Neural cell (in vitro differentiated cells): Measurements from ENCODE around the gene BRD3OS. TPM values are rescaled to one million over a fixed set of nuclear protein-coding genes. Genes with fewer than 3 reads are reported as not detected.

Experiments
- H2AFZ ChIP-seq: fragments of 200-600, 300-800 bp; sonication (generic), shearing (Covaris generic); 2 replicates; pipeline ENCODE4 v1.6.0; 2014; ENCODE audit warnings: low read depth, mild to moderate bottlenecking, antibody characterized with exemption, low read length, moderate library complexity
- H3F3A ChIP-seq: fragments of 200-600 bp; shearing (Covaris generic); 2 replicates; pipeline ENCODE4 v1.6.1; 2016; ENCODE audit warnings: mild to moderate bottlenecking, moderate library complexity, mixed read lengths, antibody characterized with exemption, low read length; ENCODE audit not compliant: insufficient read depth, poor library complexity, severe bottlenecking
- H3K27ac ChIP-seq: fragments of 200-600, 300-800 bp; sonication (generic), shearing (Covaris generic); 2 replicates; pipeline ENCODE4 v1.5.1; 2014; ENCODE audit warnings: mild to moderate bottlenecking, low read length, moderate library complexity
- H3K27me3 ChIP-seq: fragments of 300-800, 200-600 bp; sonication (generic), shearing (Covaris generic); 2 replicates; pipeline ENCODE4 v1.6.0; 2014; ENCODE audit warnings: mild to moderate bottlenecking, low read depth, low read length, moderate library complexity; ENCODE audit not compliant: insufficient read depth
- H3K36me3 ChIP-seq: fragments of 300-800, 200-600 bp; sonication (generic), shearing (Covaris generic); 2 replicates; pipeline ENCODE4 v1.5.1; 2014; ENCODE audit warnings: mild to moderate bottlenecking, antibody characterized with exemption, low read length, moderate library complexity; ENCODE audit not compliant: insufficient read depth
- H3K4me2 ChIP-seq: fragments of 300-800, 200-600 bp; sonication (generic), shearing (Covaris generic); 2 replicates; pipeline ENCODE4 v1.6.0; 2014; ENCODE audit warnings: mild to moderate bottlenecking, low read length
- H3K4me3 ChIP-seq: fragments of 300-800, 200-600 bp; sonication (generic), shearing (Covaris generic); 2 replicates; pipeline ENCODE4 v1.5.1; 2014; ENCODE audit warnings: mild to moderate bottlenecking, low read length, moderate library complexity
- H3K79me2 ChIP-seq: fragments of 200-600 bp; shearing (Covaris generic); replicated peaks from 2 replicates; pipeline ENCODE4 v1.6.0; 2014; ENCODE audit warnings: mild to moderate bottlenecking, low read length, moderate library complexity; ENCODE audit not compliant: insufficient read depth
- H3K9ac ChIP-seq: fragments of 300-800, 200-600 bp; sonication (generic), shearing (Covaris generic); 2 replicates; pipeline ENCODE4 v1.6.1; 2016; ENCODE audit warnings: mild to moderate bottlenecking, low read length, mixed read lengths
- H3K9me2 ChIP-seq: fragments of 200-600 bp; shearing (Covaris generic); 2 replicates; pipeline ENCODE4 v1.6.1; 2016; ENCODE audit warnings: mild to moderate bottlenecking, low read length, mixed read lengths; ENCODE audit not compliant: insufficient read depth
- H3K9me3 ChIP-seq: fragments of 200-600, 300-800 bp; sonication (generic), shearing (Covaris generic); 2 replicates; pipeline ENCODE4 v1.6.1; 2016; ENCODE audit warnings: mild to moderate bottlenecking, mixed run types, low read length, moderate library complexity, mixed read lengths
- H4K20me1 ChIP-seq: fragments of 200-600 bp; shearing (Covaris generic); 2 replicates; pipeline ENCODE4 v1.6.1; 2016; ENCODE audit warnings: mild to moderate bottlenecking, mixed run types; ENCODE audit not compliant: insufficient read depth
- EP300 ChIP-seq: fragments of 450-650 bp; conservative IDR thresholded peaks from 2 replicates; pipeline ENCODE4 v1.6.1; 2014; ENCODE audit warnings: antibody characterized with exemption, mild to moderate bottlenecking, moderate library complexity; ENCODE audit not compliant: poor library complexity, severe bottlenecking
- EZH2 ChIP-seq: fragments of 200-600, 300-800 bp; shearing (Covaris generic), sonication (generic); IDR thresholded peaks from 2 replicates; pipeline ENCODE4 v1.6.1; 2014; ENCODE audit warnings: antibody characterized with exemption, low read length, borderline replicate concordance, mild to moderate bottlenecking; ENCODE audit not compliant: insufficient read depth, poor library complexity, severe bottlenecking
- MXI1 ChIP-seq: fragments of 450-650 bp; conservative IDR thresholded peaks from 2 replicates; pipeline ENCODE4 v1.6.1; 2014; ENCODE audit warnings: antibody characterized with exemption, mild to moderate bottlenecking; ENCODE audit not compliant: poor library complexity, severe bottlenecking
- POLR2AphosphoS5 ChIP-seq: IDR thresholded peaks from 2 replicates; pipeline ENCODE4 v1.6.1; 2012
- RAD21 ChIP-seq: fragments of 450-650 bp; conservative IDR thresholded peaks from 2 replicates; pipeline ENCODE4 v1.6.1; 2014; ENCODE audit warnings: antibody characterized with exemption, mild to moderate bottlenecking, moderate library complexity
- SMC3 ChIP-seq: fragments of 450-650 bp; conservative IDR thresholded peaks from 2 replicates; pipeline ENCODE4 v1.6.1; 2014; ENCODE audit warnings: antibody characterized with exemption, mild to moderate bottlenecking, moderate library complexity; ENCODE audit not compliant: poor library complexity
- TAF1 ChIP-seq: IDR thresholded peaks from 2 replicates; pipeline ENCODE4 v1.6.1; 2012; ENCODE audit warnings: low read depth
- polyA plus RNA-seq: library from polyadenylated mRNA; depleted of rRNA; stranded (reverse); fragments of >200 nt; gene quantifications from 2 replicates; pipeline ENCODE4 v1.2.3, GENCODE V29; 2014
- TF ChIP-seq, protein P1 (sequence below): IDR thresholded peaks from 2 replicates; pipeline ENCODE4 v1.6.1; 2012; ENCODE audit warnings: borderline replicate concordance
- TF ChIP-seq, protein P2 (sequence below): fragments of 450-650 bp; IDR thresholded peaks from 2 replicates; pipeline ENCODE4 v1.5.1; 2014; ENCODE audit warnings: antibody characterized with exemption, mild to moderate bottlenecking, moderate library complexity; ENCODE audit not compliant: poor library complexity, severe bottlenecking

Gene BRD3OS
- polyA plus RNA-seq, 1 donor from 2014 or later, result 49.5 TPM

DNA sequence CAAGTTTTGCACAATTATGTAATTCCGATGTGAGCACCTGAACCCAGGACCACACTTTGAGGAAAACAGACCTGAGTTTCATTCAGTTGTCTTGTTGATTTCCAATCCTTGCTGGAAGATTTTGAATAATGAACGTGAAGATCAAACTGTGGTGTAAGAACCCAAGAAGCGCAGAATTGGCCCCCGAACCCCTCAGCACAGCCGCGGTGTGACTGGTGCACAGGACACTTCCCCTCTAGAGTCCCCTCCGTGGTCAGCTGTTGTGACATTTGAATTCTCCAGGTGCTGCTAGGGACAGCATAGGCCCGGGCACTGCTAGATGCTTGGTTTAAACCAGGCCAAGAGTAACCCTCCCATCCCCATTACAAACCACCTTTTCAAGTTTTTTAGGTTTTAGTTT lies 1.7 kb downstream of the BRD3OS start:
- Histone ChIP-seq H3K9me3 (no peaks in the 10 kb centered on the region), H3K4me2 (no peak overlapping the region), H3K9ac (no peak overlapping the region), H3K79me2 (peaks cover 12% of the 10 kb centered on the region), H3K36me3 (no peaks in the 10 kb centered on the region), H3K27ac (no peak overlapping the region), H3K4me3 (peak overlapping the region; percentile 89), H3F3A (no peaks in the 10 kb centered on the region), H3K27me3 (no peaks in the 10 kb centered on the region), H4K20me1 (no peaks in the 10 kb centered on the region), H3K9me2 (no peaks in the 10 kb centered on the region), H2AFZ (no peak overlapping the region)
- TF ChIP-seq EZH2, result no peak
- TF ChIP-seq, protein P1, sequence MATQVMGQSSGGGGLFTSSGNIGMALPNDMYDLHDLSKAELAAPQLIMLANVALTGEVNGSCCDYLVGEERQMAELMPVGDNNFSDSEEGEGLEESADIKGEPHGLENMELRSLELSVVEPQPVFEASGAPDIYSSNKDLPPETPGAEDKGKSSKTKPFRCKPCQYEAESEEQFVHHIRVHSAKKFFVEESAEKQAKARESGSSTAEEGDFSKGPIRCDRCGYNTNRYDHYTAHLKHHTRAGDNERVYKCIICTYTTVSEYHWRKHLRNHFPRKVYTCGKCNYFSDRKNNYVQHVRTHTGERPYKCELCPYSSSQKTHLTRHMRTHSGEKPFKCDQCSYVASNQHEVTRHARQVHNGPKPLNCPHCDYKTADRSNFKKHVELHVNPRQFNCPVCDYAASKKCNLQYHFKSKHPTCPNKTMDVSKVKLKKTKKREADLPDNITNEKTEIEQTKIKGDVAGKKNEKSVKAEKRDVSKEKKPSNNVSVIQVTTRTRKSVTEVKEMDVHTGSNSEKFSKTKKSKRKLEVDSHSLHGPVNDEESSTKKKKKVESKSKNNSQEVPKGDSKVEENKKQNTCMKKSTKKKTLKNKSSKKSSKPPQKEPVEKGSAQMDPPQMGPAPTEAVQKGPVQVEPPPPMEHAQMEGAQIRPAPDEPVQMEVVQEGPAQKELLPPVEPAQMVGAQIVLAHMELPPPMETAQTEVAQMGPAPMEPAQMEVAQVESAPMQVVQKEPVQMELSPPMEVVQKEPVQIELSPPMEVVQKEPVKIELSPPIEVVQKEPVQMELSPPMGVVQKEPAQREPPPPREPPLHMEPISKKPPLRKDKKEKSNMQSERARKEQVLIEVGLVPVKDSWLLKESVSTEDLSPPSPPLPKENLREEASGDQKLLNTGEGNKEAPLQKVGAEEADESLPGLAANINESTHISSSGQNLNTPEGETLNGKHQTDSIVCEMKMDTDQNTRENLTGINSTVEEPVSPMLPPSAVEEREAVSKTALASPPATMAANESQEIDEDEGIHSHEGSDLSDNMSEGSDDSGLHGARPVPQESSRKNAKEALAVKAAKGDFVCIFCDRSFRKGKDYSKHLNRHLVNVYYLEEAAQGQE, result no peak
- no peak for TF ChIP-seq EP300
- no peak for TF ChIP-seq MXI1
- no peak for TF ChIP-seq TAF1
- TF ChIP-seq POLR2AphosphoS5, result no peak
- TF ChIP-seq, protein P2, sequence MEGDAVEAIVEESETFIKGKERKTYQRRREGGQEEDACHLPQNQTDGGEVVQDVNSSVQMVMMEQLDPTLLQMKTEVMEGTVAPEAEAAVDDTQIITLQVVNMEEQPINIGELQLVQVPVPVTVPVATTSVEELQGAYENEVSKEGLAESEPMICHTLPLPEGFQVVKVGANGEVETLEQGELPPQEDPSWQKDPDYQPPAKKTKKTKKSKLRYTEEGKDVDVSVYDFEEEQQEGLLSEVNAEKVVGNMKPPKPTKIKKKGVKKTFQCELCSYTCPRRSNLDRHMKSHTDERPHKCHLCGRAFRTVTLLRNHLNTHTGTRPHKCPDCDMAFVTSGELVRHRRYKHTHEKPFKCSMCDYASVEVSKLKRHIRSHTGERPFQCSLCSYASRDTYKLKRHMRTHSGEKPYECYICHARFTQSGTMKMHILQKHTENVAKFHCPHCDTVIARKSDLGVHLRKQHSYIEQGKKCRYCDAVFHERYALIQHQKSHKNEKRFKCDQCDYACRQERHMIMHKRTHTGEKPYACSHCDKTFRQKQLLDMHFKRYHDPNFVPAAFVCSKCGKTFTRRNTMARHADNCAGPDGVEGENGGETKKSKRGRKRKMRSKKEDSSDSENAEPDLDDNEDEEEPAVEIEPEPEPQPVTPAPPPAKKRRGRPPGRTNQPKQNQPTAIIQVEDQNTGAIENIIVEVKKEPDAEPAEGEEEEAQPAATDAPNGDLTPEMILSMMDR, result no peak
- TF ChIP-seq RAD21, result no peak
- no peak for TF ChIP-seq SMC3

DNA sequence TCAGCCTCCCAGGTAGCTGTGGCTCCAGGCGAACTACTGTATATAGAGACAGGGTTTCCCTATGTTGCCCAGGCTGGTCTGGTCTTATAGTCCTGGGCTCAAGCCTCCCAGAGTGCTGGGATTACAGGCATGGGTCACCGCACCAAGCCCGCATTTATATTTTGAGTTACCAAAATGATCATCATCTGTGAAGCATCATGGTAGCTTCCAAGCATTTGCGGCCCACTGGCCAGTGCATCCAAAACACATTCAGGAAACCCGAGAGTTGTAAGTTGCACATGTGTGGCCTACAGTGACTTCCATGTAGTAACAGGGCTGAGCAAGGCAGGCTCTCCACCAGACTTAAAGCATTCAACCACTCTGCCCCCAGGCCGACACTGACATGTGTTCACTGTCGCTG lies 2.3 kb downstream of the BRD3OS start:
- H3K27me3 ChIP-seq, result no peaks in the 10 kb centered on the region
- no peaks in the 10 kb centered on the region for H4K20me1 ChIP-seq
- no peak overlapping the region for H2AFZ ChIP-seq
- no peak overlapping the region for H3K4me3 ChIP-seq
- no peak for TF ChIP-seq SMC3
- no peak for TF ChIP-seq MXI1
- no peak for TF ChIP-seq EZH2
- TF ChIP-seq, protein P1, result no peak
- TF ChIP-seq, protein P2, result no peak
- TF ChIP-seq POLR2AphosphoS5, result no peak
- no peak for TF ChIP-seq TAF1
- no peak overlapping the region for H3K4me2 ChIP-seq
- H3K9me2 ChIP-seq, result no peaks in the 10 kb centered on the region
- no peaks in the 10 kb centered on the region for H3K9me3 ChIP-seq
- H3F3A ChIP-seq, result no peaks in the 10 kb centered on the region
- no peaks in the 10 kb centered on the region for H3K36me3 ChIP-seq
- no peak overlapping the region for H3K27ac ChIP-seq
- peaks cover 12% of the 10 kb centered on the region for H3K79me2 ChIP-seq
- no peak overlapping the region for H3K9ac ChIP-seq
